Spleen (tissue), 7 donors: ENCODE measurements around the gene ZDHHC11B.
"Not testable (repeated sequence)": the region's sequence is repeated elsewhere in the genome, so short reads cannot be mapped to it uniquely, and the experiment has no call there.

Source experiments
- POLR2A ChIP-seq, 3 donors: fragments of 450-650 bp; IDR thresholded peaks; one replicate each; pipeline ENCODE4 v1.5.1; 2017; ENCODE audit warnings: antibody characterized with exemption in 3 of 3, mild to moderate bottlenecking in 1 of 3
- POLR2AphosphoS5 ChIP-seq, 3 donors: sonication (generic); formaldehyde crosslinking; IDR thresholded peaks; one replicate each; pipeline ENCODE4 v1.5.1; 2017; ENCODE audit warnings: antibody characterized with exemption in 3 of 3
- TF ChIP-seq, protein P1 (sequence below), 11 experiments: fragments of 200-600 bp in 7 of 11; fragments of 450-650 bp in 4 of 11; sonication (generic) in 4 of 11; IDR thresholded peaks in 8 of 11; conservative IDR thresholded peaks in 3 of 11; 1 replicate in 7 of 11; 2 replicates in 4 of 11; pipeline versions ENCODE4 v1.4.0 to v1.8.0; 2016 to 2021; ENCODE audit warnings: antibody characterized with exemption in 11 of 11, inconsistent platforms in 4 of 11, mild to moderate bottlenecking in 1 of 11
- donor health status: DM: no; HTN: no; CAD: no; lungs with moderate emphysema.
- donor health status: DM: no; HTN: no; CAD: no.
- donor health status: DM: no; HTN: no; CAD: no.

DNA sequence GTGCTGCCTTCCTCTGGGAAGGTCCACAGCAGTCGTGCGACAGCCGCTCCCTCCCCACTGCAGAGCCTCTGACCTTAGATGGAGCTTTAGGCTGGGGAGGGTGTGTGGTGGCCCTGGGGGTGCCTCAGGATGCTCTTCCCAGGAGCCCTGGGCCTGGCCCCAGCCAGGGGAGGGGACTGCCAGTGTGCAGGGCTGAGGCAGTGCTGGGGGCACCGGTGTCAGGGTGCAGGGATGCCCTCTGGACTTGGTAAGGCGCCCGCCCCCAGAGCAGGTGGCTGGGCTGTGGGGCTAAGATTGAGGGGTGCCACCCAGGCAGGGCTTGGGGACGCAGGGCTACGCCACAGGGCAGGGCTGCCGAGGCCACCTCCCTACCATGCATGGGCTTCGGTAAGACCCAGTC lies 13.9 kb downstream of the ZDHHC11B start:
- not testable (repeated sequence) for TF ChIP-seq POLR2A, POLR2AphosphoS5 (IDR thresholded peaks at IDR 0.05)
- TF ChIP-seq, protein P1, sequence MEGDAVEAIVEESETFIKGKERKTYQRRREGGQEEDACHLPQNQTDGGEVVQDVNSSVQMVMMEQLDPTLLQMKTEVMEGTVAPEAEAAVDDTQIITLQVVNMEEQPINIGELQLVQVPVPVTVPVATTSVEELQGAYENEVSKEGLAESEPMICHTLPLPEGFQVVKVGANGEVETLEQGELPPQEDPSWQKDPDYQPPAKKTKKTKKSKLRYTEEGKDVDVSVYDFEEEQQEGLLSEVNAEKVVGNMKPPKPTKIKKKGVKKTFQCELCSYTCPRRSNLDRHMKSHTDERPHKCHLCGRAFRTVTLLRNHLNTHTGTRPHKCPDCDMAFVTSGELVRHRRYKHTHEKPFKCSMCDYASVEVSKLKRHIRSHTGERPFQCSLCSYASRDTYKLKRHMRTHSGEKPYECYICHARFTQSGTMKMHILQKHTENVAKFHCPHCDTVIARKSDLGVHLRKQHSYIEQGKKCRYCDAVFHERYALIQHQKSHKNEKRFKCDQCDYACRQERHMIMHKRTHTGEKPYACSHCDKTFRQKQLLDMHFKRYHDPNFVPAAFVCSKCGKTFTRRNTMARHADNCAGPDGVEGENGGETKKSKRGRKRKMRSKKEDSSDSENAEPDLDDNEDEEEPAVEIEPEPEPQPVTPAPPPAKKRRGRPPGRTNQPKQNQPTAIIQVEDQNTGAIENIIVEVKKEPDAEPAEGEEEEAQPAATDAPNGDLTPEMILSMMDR (IDR thresholded peaks at IDR 0.05 in 8 of 11, conservative IDR thresholded peaks at IDR 0.05 in 3 of 11), result not testable (repeated sequence)
